Cortex of kidney (tissue), 1 donor: ENCODE data around the gene IGFBP6.

Experiments
- DNase-seq: peaks from one replicate; lab custom pipeline; 2025; lab: John Stamatoyannopoulos, UW

IGFBP6 gene, protein sequence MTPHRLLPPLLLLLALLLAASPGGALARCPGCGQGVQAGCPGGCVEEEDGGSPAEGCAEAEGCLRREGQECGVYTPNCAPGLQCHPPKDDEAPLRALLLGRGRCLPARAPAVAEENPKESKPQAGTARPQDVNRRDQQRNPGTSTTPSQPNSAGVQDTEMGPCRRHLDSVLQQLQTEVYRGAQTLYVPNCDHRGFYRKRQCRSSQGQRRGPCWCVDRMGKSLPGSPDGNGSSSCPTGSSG

DNA sequence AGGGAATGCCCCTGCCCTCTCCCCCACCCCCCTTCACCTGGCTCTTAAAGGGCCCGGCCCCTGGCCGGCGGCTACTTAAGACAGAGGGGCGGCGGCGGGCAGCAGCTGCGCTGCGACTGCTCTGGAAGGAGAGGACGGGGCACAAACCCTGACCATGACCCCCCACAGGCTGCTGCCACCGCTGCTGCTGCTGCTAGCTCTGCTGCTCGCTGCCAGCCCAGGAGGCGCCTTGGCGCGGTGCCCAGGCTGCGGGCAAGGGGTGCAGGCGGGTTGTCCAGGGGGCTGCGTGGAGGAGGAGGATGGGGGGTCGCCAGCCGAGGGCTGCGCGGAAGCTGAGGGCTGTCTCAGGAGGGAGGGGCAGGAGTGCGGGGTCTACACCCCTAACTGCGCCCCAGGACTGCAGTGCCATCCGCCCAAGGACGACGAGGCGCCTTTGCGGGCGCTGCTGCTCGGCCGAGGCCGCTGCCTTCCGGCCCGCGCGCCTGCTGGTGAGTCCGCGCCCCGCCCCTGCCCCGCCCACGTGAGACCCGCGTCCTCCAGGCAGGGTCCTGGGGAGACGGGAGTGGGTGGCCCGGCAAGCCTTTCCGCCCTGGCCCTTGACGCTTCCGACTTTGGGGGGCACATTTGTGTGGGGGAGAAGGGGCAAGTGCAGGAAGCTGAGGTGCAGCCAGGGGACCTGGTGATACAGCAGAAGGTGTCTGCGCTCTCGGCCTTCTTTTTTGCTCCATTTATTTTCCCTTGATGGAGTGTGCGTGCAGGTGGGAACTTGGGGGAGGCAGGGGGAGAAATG lies at the start of gene IGFBP6:
TSS of gene IGFBP6 (plus strand) at position 104 of the 790 bp plus-strand sequence. CDS start at position 155, 51 bp downstream.
- no peak for DNase-seq

- no peak for DNase-seq
These were observed 49.3 kb upstream of the IGFBP6 start for GRCh38 chr12:53048033-53048779.

DNA sequence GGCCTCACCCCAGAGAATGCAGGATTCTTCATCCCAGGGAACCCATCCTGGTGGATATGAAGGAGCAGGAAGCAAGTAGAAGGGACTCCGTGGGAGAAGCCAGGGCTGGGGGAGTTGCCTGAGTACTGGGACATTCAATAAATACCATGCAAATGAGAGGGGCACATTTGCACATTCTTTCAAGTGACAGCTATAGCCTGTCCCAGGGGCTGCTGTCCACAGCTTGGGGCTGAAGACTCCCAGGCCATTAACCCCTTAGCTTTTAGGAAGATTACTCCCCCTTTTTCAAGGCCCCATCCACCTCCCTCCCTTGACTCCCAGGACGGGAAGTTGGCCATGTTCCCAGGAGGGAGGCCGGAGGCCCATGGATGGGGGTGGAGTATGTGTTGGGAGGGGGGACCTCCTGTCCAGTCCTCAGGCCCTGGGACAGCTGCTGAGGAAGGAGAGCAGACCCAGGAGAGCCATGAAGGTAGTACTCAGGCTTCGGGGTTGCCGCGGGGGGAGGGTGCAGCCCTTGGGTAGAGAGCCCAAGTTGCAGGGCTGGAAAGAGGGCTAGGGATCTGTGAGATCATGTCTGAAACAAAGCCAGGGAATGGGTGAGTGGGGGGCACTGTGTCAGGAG lies 48.6 kb upstream of the IGFBP6 start:
- DNase-seq = no peak

DNA sequence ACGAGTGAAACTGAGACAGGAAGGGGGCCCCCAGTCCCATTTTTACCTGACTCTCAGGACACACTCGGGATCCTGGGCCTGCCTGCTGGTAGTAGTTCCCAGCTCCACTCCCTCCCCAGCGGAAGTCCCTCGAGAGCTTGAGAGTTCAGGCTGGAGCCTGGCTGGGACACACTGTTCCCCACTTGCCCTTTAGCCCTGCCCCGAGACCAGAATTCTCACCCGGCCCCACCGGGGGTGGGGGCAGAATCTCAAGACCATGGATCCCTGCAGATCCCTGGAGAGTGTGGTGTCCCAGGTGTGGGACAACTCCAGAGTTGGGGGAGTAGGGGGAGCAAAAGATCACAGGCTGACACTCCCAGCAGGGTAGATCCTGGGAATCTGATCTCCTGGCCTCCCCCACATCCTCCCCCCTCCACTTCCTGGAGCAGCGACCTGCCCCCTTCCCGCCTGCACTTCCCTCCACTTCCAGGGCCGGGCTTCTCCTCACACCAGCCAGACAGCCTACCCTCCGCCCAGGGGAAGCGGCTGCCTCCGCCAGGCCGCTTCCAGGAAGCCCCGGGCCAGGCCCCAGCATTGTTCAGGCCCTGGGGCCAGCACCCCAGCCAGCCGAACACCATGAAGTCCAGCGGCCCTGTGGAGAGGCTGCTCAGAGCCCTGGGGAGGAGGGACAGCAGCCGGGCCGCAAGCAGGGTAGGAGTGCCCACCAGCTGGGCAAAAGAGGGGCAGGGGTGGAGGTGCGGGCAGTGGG lies 47.7 kb upstream of the IGFBP6 start, which contains the start of gene TNS2:
TSS of gene TNS2 (plus strand) at position 495 of the 748 bp plus-strand sequence. CDS start at position 616, 121 bp downstream.
- DNase-seq = no peak

DNA sequence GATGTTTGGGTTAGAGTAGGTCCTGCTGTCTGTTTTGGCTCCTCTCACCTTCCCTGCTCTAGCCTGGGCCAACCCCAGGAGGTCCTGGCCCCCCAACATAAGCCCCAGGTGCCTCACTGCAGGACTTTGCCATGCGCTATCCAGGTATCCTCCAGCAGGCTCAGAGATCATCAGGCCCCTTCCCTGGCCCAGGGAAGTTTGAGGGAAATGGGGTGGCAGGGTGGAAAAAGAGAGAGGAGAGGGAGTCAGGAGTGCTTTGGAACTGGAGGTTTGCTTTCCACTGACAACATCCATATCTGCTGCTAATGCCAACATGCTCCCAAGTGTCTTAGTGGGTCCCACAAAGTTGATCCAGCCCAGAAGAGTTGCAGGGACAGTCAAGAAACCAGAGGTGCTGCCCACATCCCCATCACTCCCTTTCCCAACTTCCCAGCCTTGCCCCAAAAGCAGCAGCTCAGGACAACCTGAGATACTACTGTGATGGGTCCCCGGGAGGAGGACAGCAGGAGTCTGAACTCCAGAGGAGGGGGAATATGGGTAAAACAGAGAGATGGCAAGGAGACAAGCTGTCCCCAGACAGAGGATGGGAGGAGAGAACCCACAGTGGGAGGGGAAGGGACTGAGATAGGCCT lies 46.9 kb upstream of the IGFBP6 start:
- DNase-seq = no peak

- no peak for DNase-seq
These were observed 46.2 kb upstream of the IGFBP6 start for GRCh38 chr12:53051058-53051880.

GRCh38 chr12:53051881-53052412 lies 45.5 kb upstream of the IGFBP6 start:
- DNase-seq = no peak

GRCh38 chr12:53052419-53053217 lies 44.8 kb upstream of the IGFBP6 start:
- DNase-seq = no peak

DNA sequence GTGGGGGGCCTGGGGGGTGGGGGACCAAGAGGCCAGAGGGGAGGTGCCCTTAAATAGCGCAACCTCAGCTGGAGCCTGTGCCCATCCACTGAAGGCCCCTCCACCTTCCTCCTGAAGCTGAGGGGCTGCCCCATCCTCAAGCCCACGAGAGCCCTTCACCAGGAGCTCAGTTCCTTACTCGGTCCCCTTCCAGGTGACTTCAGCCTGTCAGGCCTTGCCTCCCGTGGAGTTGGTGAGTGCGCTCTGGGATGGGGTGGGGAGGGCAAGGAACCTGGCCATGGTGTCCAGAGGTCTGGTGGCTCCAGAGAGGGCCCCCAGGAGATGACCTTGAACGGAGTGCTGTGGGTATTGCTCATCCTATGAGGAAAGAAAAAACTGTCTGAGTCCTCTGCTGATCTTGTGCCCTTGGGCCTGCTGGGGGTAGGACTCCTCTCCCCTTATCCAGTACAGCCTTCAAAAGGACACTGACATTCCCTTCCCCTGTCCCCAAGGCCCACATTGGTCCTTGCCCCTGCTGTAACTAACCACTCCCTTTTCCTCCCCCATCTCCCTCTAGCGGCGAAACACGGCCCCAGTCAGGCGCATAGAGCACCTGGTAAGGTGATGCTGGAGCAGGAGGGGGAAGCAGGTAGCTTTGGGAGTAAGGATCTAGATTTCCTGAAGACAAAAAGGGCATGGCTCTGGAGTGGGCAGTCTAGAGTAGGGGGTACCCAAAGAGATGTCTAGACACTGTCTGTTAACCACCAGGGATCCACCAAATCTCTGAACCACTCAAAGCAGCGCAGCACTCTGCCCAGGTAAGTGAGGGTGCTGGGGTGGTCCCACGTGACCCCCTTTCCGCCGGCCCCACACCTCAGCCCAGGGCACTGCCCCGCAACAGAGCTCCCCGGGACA lies 44.0 kb upstream of the IGFBP6 start:
- DNase-seq = no peak

- peak; percentile 39 for DNase-seq
These were observed 43.2 kb upstream of the IGFBP6 start for GRCh38 chr12:53054112-53054878.

- no peak for DNase-seq
These were observed 41.8 kb upstream of the IGFBP6 start for GRCh38 chr12:53055471-53056266.

- DNase-seq = no peak
These were observed 41.2 kb upstream of the IGFBP6 start for GRCh38 chr12:53056296-53056695.

GRCh38 chr12:53056901-53057300 lies 40.6 kb upstream of the IGFBP6 start:
- no peak for DNase-seq

GRCh38 chr12:53057816-53058500 lies 39.5 kb upstream of the IGFBP6 start:
- no peak for DNase-seq

GRCh38 chr12:53058674-53059433 lies 38.6 kb upstream of the IGFBP6 start:
- no peak for DNase-seq
